Amygdala (tissue), 56 donors: Measurements from ENCODE around the gene TIMM8A.

Experiments
- DNase-seq, 56 donors: peaks; one replicate each; lab custom pipeline; 2025; lab: John Stamatoyannopoulos, UW

TIMM8A gene, protein sequence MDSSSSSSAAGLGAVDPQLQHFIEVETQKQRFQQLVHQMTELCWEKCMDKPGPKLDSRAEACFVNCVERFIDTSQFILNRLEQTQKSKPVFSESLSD

DNA sequence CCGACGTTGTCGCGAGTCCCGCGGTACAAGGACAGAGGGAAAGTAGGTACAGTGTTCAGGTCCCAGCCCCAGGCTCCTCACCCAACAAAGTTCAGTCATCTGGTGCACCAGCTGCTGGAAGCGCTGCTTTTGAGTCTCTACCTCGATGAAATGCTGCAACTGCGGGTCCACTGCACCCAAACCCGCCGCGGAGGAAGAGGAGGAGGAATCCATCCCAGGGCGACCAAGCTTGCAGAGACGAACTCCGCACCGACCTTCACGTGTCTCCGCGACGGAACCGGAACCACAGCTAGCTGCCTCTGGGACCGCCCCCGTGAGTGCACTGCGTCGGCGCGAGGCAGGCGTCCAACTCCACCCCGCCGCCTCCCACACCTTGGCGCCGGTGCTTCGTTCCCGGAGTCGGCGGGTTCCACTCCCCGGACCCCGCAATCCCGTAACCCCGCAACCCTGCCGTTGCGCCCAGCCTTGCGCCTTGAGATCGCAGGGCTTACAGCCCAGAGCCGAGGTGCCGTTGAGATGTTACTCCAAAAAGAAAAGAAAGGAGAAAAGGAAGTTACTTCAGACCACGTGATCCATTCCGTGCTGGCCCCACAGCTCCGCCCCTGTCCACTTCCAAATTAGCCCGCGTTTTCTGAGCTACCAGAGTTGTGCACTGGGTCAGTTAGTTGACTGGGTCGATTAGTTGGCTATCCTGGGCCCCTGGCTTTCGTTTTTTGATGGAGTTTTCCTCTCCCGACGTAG is at the start of gene TIMM8A:
Gene TIMM8A, minus strand, starts transcription at position 291 of the 741 bp plus-strand sequence. Its CDS starts 78 bp downstream, at position 213.
- peak; percentile 0 to 78 (median 50) for DNase-seq

DNA sequence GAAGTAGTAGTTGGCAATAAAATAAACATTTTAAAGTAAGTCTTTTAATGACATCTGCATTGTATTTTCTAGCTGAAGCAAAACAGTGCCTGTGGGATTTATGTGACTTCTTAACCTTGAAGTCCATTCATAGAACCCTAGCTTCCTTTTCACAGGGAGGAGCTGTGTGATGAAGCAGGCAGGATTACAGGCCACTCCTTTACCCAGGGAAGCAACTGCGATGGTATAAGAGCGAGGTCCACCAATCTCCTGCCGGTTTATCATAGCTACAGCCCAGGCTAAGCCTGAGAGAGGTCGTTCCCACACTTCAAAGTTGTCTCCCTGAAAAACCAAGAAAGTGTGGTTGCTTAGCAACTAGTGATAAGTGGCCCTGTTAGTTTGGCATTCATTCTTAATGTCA is 49.2 kb upstream of the TIMM8A start:
- no peak for DNase-seq

DNA sequence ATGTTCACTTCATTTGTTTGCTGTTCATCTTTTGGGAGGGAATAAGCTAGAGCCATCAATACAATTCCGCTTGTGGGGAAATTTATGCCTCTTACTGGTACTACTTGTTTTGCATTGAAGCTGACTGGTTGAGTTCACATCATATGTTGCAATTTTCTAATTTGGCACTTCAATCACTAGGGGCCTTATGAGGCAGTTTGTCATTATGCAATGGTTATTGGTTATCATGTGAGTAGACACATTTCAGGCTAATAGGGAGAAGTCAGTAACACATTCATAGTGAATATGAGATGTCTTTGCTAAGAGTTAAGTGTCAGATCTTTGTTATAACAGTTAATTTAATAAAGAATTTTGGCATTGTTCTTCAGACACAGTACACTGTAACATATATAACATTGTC is 47.2 kb upstream of the TIMM8A start:
- no peak for DNase-seq

DNA sequence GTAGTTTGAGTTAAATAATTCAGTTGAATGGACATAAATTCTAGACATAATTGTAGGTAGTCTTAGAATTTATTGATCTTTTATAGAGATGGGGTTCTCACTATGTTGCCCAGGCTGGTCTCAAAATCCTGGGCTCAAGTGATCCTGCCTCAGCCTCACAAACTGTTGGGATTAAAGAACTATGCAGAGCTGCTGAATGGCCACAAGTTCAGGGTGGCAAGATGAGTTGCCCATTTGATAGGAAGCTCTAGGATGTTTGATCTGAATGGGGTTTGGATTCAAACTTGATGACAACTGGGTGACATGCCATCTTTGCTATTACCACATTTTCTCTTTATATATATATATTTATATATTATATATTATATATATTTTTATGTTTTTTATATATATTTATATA is 45.8 kb upstream of the TIMM8A start:
- DNase-seq, result no peak

DNA sequence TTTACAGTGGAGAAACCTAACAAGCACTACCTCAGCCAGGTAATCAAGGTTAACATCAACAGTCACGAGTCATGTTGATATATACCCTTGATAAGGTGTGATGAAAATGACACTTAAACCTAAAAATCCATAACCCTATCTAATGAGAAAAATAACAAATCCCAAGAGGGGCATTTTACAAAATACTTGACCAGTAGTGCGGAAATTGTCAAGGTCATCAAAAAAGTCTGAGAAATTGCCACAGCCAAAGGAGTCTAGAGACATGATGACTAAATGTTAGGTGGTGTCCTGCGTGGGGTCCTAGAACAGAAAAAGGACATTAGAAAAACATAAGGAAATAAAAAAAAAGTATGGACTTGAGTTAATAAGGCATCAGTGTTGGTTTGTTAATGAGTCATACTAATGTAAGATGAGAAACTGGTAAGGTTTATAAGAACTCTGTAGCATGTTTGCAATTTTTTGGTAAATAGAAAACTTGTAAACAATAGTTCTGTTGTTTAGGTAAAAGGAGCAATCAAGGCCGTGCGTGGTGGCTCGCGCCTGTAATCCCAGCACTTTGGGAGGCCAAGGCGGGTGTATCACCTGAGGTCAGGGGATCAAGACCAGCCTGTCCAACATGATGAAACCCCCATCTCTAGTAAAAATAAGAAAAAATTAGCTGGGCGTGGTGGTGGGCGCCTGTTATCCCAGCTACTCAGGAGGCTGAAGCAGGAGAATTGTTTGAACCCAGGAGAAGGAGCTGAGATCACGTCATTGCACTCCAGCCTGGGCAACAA is 45.2 kb upstream of the TIMM8A start:
- no peak for DNase-seq

DNA sequence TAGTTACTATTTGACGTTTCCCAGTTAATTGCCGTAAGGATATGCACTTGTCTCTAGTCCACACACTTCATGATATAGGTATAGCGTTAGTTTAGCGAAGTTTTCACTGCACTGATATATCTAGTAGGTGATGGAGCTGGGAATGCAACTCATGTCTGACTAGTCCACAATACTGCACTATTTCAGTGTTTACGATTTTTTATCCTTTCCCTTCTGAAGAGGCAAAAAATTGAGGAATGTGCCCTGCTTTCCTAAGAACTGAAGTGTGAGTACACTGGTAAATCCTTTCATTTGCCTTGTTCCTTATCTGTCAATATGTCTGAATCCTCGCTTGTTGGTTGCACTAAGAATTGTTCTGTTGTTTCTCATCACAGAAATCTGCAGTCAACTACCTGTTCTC is 43.3 kb upstream of the TIMM8A start:
- DNase-seq, result no peak

DNA sequence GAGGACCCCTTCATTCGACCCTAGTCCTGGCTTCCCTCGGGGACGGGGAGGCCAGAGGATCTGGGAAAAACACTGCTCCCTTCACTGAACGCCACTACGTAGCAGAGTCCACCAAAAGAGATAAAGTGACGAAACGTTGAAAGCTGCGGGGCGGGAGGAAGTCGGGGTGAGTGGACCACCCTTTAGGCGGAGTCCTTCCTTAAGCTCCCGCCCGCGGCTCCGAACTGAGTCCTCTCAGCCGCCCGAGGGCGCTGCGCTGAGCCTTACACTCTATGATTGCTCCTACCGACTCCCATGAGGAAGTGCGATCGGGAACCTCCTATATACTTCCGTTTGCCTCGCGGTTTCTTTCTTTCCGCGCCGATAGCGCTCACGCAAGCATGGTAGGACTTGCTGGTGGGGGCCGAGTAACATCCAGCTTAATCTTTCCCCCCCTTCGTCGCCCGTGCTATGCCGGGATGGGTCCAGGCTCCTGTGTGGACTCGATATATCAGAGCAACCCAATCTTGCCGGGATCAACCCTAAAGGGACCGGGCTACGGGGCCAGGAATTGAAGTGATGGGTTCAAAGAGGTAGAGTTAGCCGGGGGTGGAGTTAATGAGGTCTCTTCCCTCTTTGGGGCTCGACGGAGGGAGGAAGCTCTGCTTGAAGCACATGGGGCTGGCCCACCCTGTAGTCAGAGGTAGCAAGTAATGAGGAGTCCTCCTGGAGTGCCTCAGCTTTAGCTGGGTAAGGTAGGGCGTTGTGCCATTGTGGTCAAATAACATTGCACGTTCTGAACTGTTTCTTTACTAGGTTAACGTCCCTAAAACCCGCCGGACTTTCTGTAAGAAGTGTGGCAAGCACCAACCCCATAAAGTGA is 42.4 kb upstream of the TIMM8A start, which contains the start of gene RPL36A:
Gene RPL36A, plus strand, starts transcription at position 348 of the 862 bp plus-strand sequence. Its CDS starts 33 bp downstream, at position 381.
- DNase-seq, result peak in 55 of 56 donors; percentile 1 to 88 (median 61)

DNA sequence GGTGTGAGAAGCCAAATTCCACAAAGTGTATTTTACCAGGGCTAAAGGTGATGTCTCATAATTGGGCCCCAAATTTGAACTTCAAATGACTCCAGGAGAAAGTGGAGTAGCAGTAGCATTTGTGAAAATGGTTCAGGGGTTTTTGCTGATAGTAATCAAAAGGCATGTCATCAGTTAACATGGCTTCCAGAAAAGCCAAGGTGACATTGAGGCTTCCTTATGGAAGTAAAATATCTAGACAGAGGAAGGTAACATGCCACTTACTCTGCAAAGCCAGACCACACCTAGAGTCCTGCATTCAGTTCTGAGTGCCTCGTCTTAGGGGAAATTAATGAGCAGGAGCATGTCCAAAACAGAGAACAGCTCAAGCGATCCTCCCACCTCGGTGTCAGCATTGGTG is 40.1 kb upstream of the TIMM8A start:
- DNase-seq, result no peak

DNA sequence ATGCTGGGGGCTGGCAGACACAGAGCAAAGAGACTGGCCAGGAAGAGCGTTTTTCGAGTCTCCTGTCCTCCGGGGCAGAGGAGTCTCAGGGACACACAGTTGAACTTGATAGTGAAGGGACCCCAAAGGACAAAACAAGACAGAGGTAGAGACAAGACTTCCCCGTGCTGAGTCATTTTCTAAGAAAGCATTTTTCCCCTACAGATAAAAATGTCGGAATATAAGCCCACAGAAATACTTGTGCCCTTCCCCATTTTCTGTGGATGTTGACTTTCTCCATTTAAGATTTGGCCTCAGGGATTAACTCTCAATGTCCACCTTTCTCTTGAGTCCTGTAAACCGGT is 38.0 kb upstream of the TIMM8A start:
- no peak for DNase-seq

DNA sequence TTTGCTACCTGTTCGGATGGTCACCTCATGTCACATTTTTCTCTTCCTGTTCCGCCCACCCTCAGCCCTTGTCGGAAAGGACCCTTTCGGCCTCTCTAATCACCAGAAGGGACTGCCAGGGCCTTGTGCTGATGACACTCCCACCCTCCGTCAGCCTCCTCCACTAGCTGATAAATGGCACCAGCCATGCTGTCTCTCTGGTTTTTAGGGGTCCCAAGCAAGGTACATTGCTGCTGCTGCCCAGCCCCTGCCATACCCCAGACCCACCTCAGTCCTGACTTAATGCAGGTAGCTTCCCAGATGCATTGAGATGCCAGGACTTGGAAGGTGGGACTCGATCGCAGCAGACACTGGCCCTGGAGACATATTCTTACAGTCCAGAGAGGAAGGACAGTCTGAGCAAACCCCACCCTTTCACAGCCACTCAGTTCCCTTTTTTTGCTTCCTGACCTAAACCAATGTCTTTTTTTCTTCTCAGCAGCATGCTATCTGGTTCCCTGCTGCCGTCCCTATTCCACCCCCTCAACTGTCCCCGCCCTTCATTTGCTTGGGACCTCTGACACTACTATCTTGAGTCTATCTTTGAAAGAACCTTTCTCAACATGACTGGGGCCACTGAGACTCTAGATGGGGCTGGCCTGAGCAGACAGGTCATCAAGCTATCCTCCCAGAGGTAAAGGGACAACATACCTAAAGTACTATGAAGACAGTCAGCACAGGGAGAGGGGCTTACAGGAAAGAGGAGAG is 37.4 kb upstream of the TIMM8A start, which contains the start of gene BTK:
Gene BTK, minus strand, starts transcription at position 397 of the 747 bp plus-strand sequence. CDS start 10,907 bp downstream, outside the sequence.
- DNase-seq, result peak in 7 of 56 donors; percentile 0 to 27 (median 0)

DNA sequence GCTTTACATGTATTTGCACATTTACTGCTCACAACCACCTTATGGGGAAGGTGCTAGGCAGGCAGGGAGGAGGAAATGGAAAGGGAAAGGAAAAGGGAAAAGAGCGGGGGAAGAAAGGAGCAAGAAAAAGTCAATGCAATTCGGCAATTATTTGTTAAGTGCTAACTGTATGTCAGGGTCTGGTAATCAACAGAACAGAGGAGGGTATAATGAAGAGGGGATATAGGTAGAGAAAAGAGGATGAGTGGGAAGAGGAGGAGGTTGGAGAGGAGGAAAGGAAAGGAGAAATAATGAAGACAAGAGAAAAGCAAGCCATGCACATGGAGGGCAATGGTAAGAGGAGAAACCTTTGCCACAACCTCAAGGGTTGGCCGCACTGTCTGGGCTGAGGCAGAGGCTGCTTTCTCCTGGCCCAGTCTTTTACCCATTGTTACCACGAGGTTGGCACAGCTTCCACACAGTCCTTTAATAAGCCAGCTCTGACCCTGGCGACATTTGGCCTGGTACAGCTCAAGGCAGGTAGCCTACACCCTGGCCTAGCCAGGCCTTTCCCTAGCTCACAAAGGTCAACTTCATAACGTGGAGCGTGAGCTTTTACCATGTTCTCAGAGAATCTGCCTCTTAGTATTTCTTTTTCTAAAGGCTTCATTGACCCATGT is 36.6 kb upstream of the TIMM8A start:
- no peak for DNase-seq

DNA sequence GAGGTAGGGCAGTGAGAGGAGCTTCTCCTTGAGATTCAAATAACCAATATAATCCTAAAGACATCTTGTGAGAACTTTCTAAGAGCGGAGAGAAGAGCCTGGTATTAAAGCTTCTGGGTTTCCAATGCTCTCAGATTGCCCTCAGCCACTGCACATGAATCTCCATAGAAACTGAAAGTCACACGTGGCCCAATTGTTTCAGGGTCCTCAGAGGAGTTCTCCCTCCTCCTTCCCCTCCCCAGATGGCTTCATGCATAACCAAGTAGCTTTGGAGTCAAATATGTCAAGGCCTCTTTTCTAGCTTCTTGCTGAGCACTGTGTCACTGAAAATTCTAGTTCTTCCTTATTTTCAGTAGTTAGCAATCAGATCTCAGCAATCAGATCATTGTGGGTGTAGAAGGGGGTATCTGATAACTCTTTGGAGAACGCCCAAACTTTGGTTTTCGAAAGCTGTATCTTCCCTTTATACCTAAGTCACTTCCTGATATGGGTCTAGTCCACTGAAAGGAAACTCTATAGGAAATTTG is 35.2 kb upstream of the TIMM8A start:
- DNase-seq, result no peak

DNA sequence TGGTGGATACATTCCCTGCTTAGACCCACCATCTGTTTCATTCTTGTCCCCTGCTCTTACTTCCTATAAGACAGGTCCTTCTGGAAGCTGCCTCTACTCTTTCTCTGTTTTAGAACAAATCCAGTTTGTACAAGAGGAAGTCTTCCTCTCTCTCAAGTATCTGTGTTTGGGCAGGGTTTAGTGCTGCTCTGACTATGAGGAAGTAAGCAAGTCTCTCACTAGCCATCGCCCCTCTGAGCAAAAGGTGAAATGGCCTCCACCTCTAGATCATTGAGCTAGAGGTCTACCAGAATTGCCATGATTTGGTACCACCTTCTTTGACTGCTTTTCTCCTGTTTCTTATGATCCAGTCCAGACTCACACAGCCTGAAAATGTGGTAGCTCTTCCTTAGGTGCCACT is 29.0 kb upstream of the TIMM8A start:
- peak in 1 of 56 donors; percentile 0 for DNase-seq

DNA sequence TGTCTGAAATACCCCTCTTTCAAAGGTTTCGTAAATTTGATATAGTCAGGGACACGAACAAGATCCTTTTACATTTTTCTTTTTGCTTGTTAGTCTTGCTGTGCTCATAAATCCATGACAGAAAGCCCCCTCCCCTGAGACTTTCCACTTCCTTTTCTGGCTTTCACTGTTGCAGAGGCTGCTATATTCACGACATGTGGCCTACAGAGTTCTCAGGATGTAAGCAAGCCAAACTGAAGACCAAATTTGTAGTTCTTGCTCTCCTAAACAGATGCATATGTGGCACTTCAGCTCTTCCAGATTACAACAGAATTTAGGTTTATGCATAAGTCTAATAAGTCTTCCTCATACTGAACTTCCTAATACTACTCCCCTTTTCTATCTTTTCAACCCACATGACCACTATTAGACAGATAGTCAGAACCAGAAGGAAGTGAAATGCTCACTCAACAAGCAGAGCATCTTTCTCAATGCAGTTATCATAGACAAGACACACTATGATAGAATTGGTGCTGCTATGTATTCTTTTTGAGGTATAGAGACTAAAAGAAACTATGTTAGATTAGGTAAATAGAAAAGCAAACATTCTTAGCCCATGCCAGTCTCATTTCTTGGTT is 22.5 kb upstream of the TIMM8A start:
- DNase-seq, result no peak

DNA sequence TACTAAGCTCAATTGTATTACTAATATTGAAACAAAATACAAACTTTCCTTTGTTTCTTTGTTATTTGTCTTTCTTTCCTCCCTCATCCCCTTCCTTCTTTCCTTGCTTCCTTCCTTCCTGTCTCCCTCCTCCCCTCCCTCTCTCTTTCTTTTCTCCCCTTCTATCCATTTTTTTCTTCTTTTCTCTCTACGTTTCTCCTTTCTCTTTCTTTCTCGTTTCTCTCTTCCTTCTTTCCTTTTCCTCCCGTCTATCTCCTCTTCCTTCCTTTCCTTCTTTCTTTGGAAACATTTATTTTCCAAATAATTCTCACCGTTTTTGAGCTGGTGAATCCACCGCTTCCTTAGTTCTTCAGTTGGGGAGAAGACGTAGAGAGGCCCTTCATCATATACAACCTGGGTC is 21.1 kb upstream of the TIMM8A start:
- no peak for DNase-seq

DNA sequence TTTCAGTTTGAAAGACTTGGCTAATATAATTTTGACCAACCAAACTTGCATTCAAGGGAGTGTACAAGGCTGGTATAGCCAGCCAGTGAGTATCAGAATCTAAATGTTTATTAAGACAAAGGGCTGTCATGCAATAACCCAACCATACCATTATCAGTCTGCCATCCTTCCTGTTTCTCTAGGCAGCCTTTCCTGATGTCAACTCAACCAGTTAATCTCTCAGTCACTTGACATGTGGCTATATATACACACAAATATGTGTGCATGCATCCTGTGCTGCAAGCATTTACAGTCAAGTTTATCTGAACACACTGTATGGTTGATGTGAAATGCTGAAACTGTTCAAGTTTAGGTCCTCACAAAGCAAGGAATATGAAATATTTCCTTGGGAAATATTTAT is 20.3 kb upstream of the TIMM8A start:
- no peak for DNase-seq

DNA sequence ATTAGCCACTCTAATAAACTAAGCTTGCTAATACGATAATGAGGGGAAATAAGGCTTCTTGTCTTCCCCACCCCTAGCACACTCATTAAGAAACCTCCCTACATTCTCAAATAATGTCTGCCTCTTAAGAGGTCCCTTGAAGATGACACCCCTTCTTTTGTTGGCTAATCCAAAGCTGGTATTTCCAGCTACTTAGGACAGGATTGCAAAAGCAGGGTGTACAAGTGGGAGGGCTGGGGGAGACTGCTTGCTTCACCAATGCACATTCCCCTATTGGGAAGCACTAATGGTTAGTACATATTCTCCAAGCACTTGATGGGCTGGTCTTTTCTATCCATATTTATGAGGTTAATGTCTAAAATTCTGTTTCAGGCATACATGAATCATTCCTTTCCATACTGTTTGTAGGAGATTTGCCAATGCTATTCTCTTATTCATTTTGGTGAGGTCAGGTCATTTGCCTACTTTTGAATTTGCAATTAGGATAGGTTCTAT is 16.8 kb upstream of the TIMM8A start:
- no peak for DNase-seq

DNA sequence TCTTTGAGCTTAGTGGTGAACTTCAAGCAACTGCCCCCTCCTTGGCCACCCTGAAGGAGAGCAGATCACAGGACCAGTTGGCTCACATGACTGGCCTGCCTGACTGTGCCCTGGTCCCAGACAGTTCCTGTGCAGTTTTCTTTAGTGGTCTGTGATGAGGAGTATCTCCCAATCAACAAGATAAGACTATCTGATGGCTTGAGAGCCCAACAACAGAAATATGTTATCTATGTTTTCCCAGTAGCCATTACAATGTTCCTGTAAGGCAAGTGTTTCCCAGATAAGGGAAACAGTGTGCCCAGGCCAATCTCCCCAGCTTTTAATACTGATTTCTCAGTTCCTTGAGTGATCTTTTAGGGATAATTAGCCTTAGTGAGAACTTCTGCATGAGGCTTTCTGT is 14.2 kb upstream of the TIMM8A start:
- DNase-seq, result no peak
